NCI-H2029 (cell line): ENCODE measurements around the gene EOMES.
A peak's percentile ranks its signal among the peaks of the same experiment; 100 is the strongest.

Experiments
- DNase-seq: peaks from one replicate; lab custom pipeline; 2025; lab: John Stamatoyannopoulos, UW

EOMES gene

GRCh38 chr3:27720899-27721716 is 1.0 kb downstream of the EOMES start:
- no peak for DNase-seq

GRCh38 chr3:27719314-27720003 is 2.7 kb downstream of the EOMES start:
- DNase-seq: no peak

DNA sequence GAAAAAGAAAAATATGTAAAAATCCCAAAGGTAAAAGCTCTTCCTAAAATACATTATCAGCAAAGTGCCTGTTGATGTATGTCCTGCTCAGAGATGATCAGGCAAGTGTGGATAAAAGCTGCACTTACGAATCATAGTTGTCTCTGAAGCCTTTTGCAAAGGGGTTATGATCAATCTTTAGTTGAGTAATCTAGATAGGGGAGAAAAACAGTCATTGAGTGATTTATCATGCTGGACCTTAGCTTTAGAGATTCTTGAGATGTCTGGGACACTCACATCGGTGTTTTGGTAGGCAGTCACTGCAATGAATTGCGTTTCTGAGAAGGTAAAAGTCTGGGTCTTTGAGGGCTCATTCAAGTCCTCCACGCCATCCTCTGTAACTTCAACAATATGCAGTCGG is 3.7 kb downstream of the EOMES start:
- DNase-seq: no peak

DNA sequence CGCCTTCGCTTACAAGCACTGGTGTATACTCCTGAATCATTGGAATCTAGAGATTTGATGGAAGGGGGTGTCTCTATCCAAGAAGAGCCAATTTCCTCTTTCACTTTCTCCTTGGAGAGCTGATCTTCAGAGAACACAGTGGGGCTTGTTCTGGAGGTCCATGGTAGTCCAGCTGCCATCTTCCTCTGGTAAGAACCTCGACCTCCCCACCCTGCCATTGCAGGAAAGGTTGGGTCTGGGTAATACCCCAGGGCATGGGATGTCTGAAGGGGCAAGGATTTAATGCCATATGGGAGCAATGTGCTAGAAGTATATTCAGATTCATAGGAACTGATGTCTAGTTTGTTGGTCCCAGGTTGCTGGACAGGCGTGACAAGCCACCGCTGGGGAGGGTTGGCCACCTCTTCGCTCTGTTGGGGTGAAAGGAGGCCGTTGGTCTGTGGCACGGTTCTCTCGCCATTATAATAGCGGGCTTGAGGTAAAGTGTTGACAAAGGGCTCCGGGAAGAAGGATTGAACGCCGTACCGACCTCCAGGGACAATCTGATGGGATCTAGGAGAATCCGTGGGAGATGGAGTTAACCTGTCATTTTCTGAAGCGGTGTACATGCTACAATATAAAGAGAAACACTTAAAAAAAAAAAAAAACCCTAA is 4.8 kb downstream of the EOMES start:
- no peak for DNase-seq

DNA sequence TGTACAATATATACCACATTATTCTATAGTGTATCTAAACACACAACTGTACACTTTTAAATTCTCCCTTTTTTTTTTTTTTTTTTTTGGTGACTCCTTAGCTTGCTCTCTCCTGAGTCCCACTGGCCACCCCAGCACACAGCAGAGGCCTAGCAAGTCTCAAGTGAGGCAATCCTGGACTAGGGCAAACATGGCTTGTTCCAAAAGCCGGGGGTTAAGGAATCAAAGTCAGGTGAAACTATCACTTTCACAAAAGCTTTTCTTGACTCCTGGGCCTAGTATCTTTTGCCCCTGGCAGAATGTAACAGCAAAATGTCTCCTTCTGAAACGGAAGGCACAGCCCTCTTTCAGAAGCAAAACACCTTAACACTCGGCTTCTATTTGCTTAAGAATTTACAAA is 5.8 kb downstream of the EOMES start:
- no peak for DNase-seq

- no peak for DNase-seq
These were observed 6.3 kb downstream of the EOMES start for GRCh38 chr3:27715863-27716262.

DNA sequence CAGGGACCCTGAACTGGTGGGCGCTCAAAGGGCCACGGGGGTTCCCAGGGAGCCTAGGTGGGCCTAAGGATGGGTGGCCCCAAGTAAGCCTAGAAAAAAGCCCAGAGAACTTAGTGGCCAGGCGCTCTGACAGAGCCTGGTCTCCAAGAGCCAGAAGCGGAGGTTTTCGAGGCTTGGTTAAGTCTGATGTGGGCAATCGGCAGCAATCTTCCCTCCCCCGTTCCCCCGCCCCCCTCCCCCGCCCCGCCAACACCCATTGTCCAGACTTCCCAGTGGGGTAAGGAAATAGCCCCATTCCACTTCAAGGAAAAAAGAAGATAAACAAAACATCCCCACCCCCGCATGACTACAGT is 6.7 kb downstream of the EOMES start:
- no peak for DNase-seq

- no peak for DNase-seq
These were observed 7.2 kb downstream of the EOMES start for GRCh38 chr3:27714692-27715453.

- no peak for DNase-seq
These were observed 8.0 kb downstream of the EOMES start for GRCh38 chr3:27714146-27714526.

- DNase-seq: no peak
These were observed 8.5 kb downstream of the EOMES start for GRCh38 chr3:27713435-27714145.

GRCh38 chr3:27713078-27713423 is 9.1 kb downstream of the EOMES start:
- DNase-seq: no peak

DNA sequence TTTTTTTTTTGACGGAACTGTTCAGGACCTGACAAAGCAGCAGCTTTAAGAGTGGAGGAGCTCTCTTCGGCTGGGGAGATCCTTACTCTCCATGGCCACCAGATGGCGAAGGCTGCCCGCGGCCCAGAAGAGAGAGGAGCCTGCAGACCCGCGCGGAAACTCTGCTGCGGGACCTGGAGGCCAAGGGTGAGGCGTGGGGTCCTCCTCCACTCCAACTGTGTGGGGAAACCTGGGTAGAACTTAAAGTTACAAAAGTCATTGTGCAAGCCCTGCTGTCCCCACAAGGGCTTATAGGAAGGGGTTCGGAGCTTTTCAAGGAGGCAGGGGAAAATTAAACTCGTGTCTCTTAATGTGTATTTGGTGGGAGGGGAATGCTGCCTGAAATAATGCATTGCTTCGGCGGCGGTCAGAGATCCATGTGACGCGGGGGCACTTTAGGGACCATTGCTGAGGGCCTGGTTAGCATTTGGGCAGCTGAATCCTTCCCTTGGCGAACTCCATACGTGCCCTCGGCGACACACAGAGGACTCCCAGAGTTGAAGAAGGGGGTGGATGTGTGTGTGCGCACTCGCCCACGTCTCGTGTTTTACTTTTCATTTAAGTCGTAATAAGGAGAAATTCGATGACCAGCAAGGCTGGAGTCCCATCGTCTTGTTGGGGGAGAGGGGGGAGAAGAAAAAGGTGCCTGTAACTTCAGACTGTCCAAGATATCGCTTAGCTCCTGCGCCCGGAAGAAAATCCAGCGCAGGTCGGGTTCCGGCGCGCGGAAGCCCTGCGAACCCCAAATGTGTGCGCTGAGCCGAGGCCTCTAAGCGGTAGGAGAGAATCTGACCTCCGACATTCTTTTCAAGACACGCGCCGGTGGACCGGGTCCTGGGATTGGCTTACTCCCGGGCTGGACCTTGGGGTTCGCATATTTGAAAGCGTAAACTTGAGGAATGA is 9.7 kb downstream of the EOMES start:
- peak; percentile 70 for DNase-seq

DNA sequence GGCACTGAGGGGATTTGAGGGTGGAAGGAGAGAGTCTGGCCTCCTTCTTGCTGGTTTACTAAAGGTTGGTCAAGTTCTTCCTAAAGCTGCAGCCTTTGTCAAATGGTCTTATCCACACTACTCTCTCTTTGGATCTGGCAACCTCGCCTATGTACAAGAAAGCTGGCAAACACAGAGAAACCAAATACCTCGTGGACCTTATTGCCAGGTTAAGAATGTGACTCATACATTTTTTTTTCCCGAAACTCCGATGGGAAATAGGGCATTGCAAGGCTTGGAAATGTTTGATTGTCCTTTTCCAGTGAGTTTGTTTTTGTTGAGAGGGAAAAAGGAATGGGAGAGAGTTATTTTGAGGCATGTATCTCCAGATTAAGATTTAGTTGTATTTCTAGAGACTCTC is 13.9 kb downstream of the EOMES start:
- DNase-seq: no peak

- DNase-seq: no peak
These were observed 23.1 kb downstream of the EOMES start for GRCh38 chr3:27699067-27699466.

GRCh38 chr3:27696906-27697305 is 25.2 kb downstream of the EOMES start:
- no peak for DNase-seq

GRCh38 chr3:27695636-27696035 is 26.5 kb downstream of the EOMES start:
- DNase-seq: no peak

- no peak for DNase-seq
These were observed 34.1 kb downstream of the EOMES start for GRCh38 chr3:27688053-27688452.

DNA sequence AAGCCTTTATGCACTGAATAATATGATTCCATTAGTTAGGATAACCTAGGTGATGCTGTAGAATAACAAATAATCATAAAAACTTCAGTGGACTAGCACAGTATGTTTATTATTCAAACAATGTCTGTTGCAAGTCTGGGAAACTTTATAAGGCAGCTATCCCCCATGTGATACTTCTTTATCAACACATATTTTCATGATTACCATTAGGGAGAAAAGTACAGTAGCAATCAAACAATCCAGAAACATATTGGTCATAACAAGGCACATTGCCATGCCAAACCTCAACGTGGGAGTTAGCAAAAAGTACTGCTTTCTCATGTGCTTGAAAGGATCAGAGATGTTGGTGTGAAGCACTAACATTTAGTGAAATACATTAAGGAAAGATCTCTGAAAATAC is 35.5 kb downstream of the EOMES start:
- DNase-seq: no peak

GRCh38 chr3:27685474-27685873 is 36.6 kb downstream of the EOMES start:
- no peak for DNase-seq

DNA sequence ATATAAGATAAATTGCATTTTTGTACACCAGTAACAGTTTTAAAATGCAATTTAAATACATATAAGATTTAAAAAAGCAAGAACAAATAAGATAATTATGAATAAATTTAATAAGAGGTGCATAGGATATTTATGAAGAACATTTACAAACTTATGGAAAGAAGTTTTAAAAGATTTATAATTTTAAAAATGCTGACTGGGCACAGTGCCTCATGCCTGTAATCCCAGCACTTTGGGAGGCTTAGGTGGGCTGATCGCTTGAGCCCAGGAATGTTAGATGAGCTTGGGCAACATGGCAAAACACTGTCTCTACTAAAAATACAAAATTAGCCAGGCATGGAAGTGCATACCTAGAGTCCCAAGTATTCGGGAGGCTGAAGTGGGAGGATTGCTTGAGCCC is 37.8 kb downstream of the EOMES start:
- no peak for DNase-seq

- peak; percentile 68 for DNase-seq
These were observed 40.8 kb downstream of the EOMES start for GRCh38 chr3:27681249-27681748.
